HepG2 (cell line): ENCODE results near the gene MED12L. TPM values are rescaled to one million over a fixed set of nuclear protein-coding genes. Genes with fewer than 3 reads are reported as not detected.
A peak's percentile ranks its signal among the peaks of the same experiment; 100 is the strongest.

Experiments
- ELF3 ChIP-seq: IDR thresholded peaks from 2 replicates; pipeline ENCODE4 v1.6.1; 2016; ENCODE audit warnings: missing genetic modification reagents, missing compliant biosample characterization
- ETV5 ChIP-seq: IDR thresholded peaks from 2 replicates; pipeline ENCODE4 v1.6.1; 2018; ENCODE audit warnings: missing biosample characterization, missing genetic modification reagents, inconsistent platforms, borderline replicate concordance
- FOXA1 ChIP-seq, 2 experiments: fragments of 450-650 bp in 1 of 2; sonication (generic) in 1 of 2; formaldehyde crosslinking in 1 of 2; IDR thresholded peaks; 2 replicates each; pipeline versions ENCODE4 v1.4.0 to v1.6.1; 2016 to 2020; ENCODE audit warnings: missing genetic modification reagents in 1 of 2
- MED1 ChIP-seq: sonication (generic); formaldehyde crosslinking; IDR thresholded peaks from 2 replicates; pipeline ENCODE4 v1.4.0; 2020; ENCODE audit warnings: missing genetic modification reagents
- MXD4 ChIP-seq: IDR thresholded peaks from 2 replicates; pipeline ENCODE4 v1.6.1; 2016; ENCODE audit warnings: mild to moderate bottlenecking, missing biosample characterization, missing genetic modification reagents
- PITX1 ChIP-seq: sonication (generic); formaldehyde crosslinking; IDR thresholded peaks from 2 replicates; pipeline ENCODE4 v1.5.1; 2020; ENCODE audit warnings: mild to moderate bottlenecking, missing genetic modification reagents
- SALL1 ChIP-seq: sonication (generic); formaldehyde crosslinking; IDR thresholded peaks from 2 replicates; pipeline ENCODE4 v1.8.0; 2022; ENCODE audit warnings: mild to moderate bottlenecking, missing genetic modification reagents
- SOX13 ChIP-seq, 3 experiments: fragments of 450-650 bp in 1 of 3; sonication (generic) in 1 of 3; formaldehyde crosslinking in 1 of 3; IDR thresholded peaks in 2 of 3; conservative IDR thresholded peaks in 1 of 3; 2 replicates each; pipeline versions ENCODE4 v1.5.0 to v1.6.1; 2016 to 2020; ENCODE audit warnings: antibody characterized with exemption in 1 of 3, mild to moderate bottlenecking in 1 of 3, missing compliant biosample characterization in 1 of 3, missing genetic modification reagents in 1 of 3, moderate library complexity in 1 of 3
- STAG1 ChIP-seq: sonication (generic); formaldehyde crosslinking; IDR thresholded peaks from 2 replicates; pipeline ENCODE4 v1.4.0; 2020; ENCODE audit warnings: missing genetic modification reagents
- ZNF205 ChIP-seq: IDR thresholded peaks from 2 replicates; pipeline ENCODE4 v1.6.1; 2018; ENCODE audit warnings: missing biosample characterization, missing genetic modification reagents
- ZNF331 ChIP-seq: sonication (generic); formaldehyde crosslinking; IDR thresholded peaks from 2 replicates; pipeline ENCODE4 v1.4.0; 2020; ENCODE audit warnings: missing genetic modification reagents
- polyA plus RNA-seq, 8 experiments: library from polyadenylated mRNA; depleted of rRNA in 3 of 8; stranded (reverse) in 7 of 8; unstranded in 1 of 8; fragments of >200 nt; fragmentation: Illumina TruSeq in 4 of 8; extraction: Trizol in 4 of 8; gene quantifications; 2 replicates each; pipeline versions ENCODE4 v1.2.1 to v1.2.3, GENCODE V29; 2011 to 2016; ENCODE audit warnings: low read depth in 4 of 8, missing spikeins in 1 of 8, mixed read lengths in 1 of 8; ENCODE audit not compliant: insufficient read depth in 1 of 8
- total RNA-seq, 5 experiments: library from RNA; depleted of rRNA; stranded (reverse); fragments of >200 nt; fragmentation: Illumina TruSeq; extraction: Trizol; gene quantifications; 2 replicates each; pipeline ENCODE4 v1.2.3, GENCODE V29; 2016; ENCODE audit warnings: low read depth in 1 of 5
- TF ChIP-seq, protein P1 (sequence below): sonication (generic); formaldehyde crosslinking; conservative IDR thresholded peaks from 2 replicates; pipeline ENCODE4 v1.4.0; 2020; ENCODE audit warnings: mild to moderate bottlenecking, missing genetic modification reagents, moderate library complexity
- TF ChIP-seq, protein P2 (sequence below): IDR thresholded peaks from 2 replicates; pipeline ENCODE4 v1.6.1; 2016

MED12L gene
- total and polyA plus RNA-seq, 2 of the 13 experiments (the other 11 are each of a cell fraction or from before 2014, with no cell fraction given): 0.07 to 0.64 TPM

DNA sequence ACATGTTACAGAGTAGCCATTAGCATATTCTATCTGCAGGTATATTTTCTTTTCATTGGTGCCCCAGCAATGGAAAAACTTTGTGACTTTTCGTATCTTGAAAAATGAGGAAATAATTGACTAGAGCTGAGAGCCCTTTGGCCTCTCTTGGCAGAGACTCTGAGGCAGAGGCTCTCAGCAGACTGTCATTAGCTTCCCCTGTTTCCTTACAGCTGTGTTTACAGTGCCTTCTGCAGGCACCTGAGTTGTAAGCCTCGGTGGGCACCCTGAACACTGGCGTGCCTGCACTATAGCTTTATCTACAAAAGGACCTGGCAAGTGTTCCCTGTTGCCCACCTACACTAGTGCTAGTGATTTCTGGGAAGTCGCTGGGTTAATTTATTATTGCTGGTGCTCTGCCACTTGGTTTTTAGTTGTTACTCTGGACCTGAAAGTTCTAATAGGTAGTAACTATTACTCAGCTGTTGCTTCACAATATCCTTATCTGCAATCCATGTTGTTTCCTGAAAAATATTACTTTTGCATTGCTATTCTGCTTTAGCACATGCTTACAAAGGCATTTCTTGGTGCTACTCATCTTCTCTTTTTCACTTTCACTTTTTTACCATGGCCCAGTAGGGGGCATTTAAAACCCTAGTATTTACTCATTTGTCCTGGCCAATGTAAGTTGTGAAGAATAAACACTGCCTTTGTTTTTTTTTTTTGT, 125.4 kb downstream of the MED12L start (continued):
- 0 out of 2 replicates have a peak, but pooled peaks have one; percentile 22 for TF ChIP-seq MXD4 (CRISPR knock-in tag)
- TF ChIP-seq, protein P1, sequence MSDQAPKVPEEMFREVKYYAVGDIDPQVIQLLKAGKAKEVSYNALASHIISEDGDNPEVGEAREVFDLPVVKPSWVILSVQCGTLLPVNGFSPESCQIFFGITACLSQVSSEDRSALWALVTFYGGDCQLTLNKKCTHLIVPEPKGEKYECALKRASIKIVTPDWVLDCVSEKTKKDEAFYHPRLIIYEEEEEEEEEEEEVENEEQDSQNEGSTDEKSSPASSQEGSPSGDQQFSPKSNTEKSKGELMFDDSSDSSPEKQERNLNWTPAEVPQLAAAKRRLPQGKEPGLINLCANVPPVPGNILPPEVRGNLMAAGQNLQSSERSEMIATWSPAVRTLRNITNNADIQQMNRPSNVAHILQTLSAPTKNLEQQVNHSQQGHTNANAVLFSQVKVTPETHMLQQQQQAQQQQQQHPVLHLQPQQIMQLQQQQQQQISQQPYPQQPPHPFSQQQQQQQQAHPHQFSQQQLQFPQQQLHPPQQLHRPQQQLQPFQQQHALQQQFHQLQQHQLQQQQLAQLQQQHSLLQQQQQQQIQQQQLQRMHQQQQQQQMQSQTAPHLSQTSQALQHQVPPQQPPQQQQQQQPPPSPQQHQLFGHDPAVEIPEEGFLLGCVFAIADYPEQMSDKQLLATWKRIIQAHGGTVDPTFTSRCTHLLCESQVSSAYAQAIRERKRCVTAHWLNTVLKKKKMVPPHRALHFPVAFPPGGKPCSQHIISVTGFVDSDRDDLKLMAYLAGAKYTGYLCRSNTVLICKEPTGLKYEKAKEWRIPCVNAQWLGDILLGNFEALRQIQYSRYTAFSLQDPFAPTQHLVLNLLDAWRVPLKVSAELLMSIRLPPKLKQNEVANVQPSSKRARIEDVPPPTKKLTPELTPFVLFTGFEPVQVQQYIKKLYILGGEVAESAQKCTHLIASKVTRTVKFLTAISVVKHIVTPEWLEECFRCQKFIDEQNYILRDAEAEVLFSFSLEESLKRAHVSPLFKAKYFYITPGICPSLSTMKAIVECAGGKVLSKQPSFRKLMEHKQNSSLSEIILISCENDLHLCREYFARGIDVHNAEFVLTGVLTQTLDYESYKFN (CRISPR knock-in tag): peak; percentile 55; the same call in 1 of the 2 replicates
- 0 out of 2 replicates have a peak, but pooled peaks have one; percentile 48 for TF ChIP-seq ZNF205 (CRISPR knock-in tag)
- TF ChIP-seq ELF3 (CRISPR knock-in tag): peak; percentile 76
- 0 out of 2 replicates have a peak, but pooled peaks have one; percentile 35 for TF ChIP-seq PITX1 (CRISPR knock-in tag)
- TF ChIP-seq ETV5 (CRISPR knock-in tag): peak; percentile 19; the same call in 1 of the 2 replicates
- TF ChIP-seq SOX13 (IDR thresholded peaks at IDR 0.05): no peak
- peak in 1 of 2 experiments; percentile 39; a peak in 2 of 4 replicates for TF ChIP-seq SOX13 (CRISPR knock-in tag; conservative IDR thresholded peaks at IDR 0.05 in 1 of 2, IDR thresholded peaks at IDR 0.05 in 1 of 2)
- peak; percentile 59 for TF ChIP-seq SALL1 (CRISPR knock-in tag)
- peak; percentile 73 for TF ChIP-seq STAG1 (CRISPR knock-in tag)
- TF ChIP-seq MED1 (CRISPR knock-in tag): peak; percentile 39
- no peak for TF ChIP-seq FOXA1 (IDR thresholded peaks at IDR 0.05)
- peak; percentile 67 for TF ChIP-seq FOXA1 (CRISPR knock-in tag; IDR thresholded peaks at IDR 0.05)
- TF ChIP-seq, protein P2, sequence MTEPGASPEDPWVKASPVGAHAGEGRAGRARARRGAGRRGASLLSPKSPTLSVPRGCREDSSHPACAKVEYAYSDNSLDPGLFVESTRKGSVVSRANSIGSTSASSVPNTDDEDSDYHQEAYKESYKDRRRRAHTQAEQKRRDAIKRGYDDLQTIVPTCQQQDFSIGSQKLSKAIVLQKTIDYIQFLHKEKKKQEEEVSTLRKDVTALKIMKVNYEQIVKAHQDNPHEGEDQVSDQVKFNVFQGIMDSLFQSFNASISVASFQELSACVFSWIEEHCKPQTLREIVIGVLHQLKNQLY (CRISPR knock-in tag): no peak
- TF ChIP-seq ZNF331 (CRISPR knock-in tag): peak; percentile 31
